ENCODE measurements around the gene RAB11FIP4.

The RAB11FIP4 gene

GRCh38 chr17:31579265-31579664 is 187.8 kb downstream of the RAB11FIP4 start:
- DNase-seq = no peak

- no peak for DNase-seq
Observed at GRCh38 chr17:31580316-31580705, 188.8 kb downstream of the RAB11FIP4 start.

- DNase-seq = no peak
Observed at GRCh38 chr17:31580706-31581490, 189.4 kb downstream of the RAB11FIP4 start.

- no peak for DNase-seq
Observed at GRCh38 chr17:31581491-31581890, 190.0 kb downstream of the RAB11FIP4 start.

GRCh38 chr17:31582151-31582907 is 190.9 kb downstream of the RAB11FIP4 start:
- DNase-seq = no peak

- no peak for DNase-seq
Observed at GRCh38 chr17:31583772-31584356, 192.4 kb downstream of the RAB11FIP4 start.

- DNase-seq = no peak
Observed at GRCh38 chr17:31584438-31585279, 193.2 kb downstream of the RAB11FIP4 start.

- DNase-seq = no peak
Observed at GRCh38 chr17:31585280-31585630, 193.8 kb downstream of the RAB11FIP4 start.

GRCh38 chr17:31586946-31587345 is 195.5 kb downstream of the RAB11FIP4 start:
- DNase-seq = no peak

- DNase-seq = no peak
Observed at GRCh38 chr17:31587462-31587861, 196.0 kb downstream of the RAB11FIP4 start.

Measured in stimulated activated CD4-positive, alpha-beta T cell treated with anti-CD3 and anti-CD28 coated beads, Interleukin-12 subunit alpha, Interleukin-12 subunit beta, amount 100 ng/mL, for 4 hours (primary cell).